B cell (primary cell): Measurements from ENCODE around the gene SFSWAP.

Experiments
- CTCF ChIP-seq: fragments of 200-600 bp; IDR thresholded peaks from one replicate; pipeline ENCODE4 v1.8.0; 2022; ENCODE audit warnings: antibody characterized with exemption, mild to moderate bottlenecking
- EZH2 ChIP-seq: IDR thresholded peaks from 2 replicates; pipeline ENCODE4 v1.6.1; 2012; ENCODE audit warnings: borderline replicate concordance, low read depth, mild to moderate bottlenecking, moderate library complexity, low read length; ENCODE audit not compliant: insufficient read depth, poor library complexity, severe bottlenecking

- no peak for TF ChIP-seq CTCF
- TF ChIP-seq EZH2 = no peak
These were observed 12.6 kb downstream of the SFSWAP start for GRCh38 chr12:131723532-131723931.
